Ovary (tissue), 3 donors: ENCODE results near the gene EIF3I.

Experiments
- EP300 ChIP-seq: sonication (generic); formaldehyde crosslinking; IDR thresholded peaks from one replicate; pipeline ENCODE4 v1.6.1; 2017; ENCODE audit warnings: antibody characterized with exemption
- POLR2A ChIP-seq: fragments of 450-650 bp; IDR thresholded peaks from one replicate; pipeline ENCODE4 v1.6.1; 2017; ENCODE audit warnings: antibody characterized with exemption, mild to moderate bottlenecking, moderate library complexity
- TF ChIP-seq, protein P1 (sequence below), 3 donors: fragments of 450-650 bp in 2 of 3; fragments of 200-600 bp in 1 of 3; IDR thresholded peaks; one replicate each; pipeline versions ENCODE4 v1.5.1 to v1.8.0; 2016 to 2022; ENCODE audit warnings: antibody characterized with exemption in 3 of 3, mild to moderate bottlenecking in 1 of 3
- donor health status: DM: no; HTN: no; CAD: no.

DNA sequence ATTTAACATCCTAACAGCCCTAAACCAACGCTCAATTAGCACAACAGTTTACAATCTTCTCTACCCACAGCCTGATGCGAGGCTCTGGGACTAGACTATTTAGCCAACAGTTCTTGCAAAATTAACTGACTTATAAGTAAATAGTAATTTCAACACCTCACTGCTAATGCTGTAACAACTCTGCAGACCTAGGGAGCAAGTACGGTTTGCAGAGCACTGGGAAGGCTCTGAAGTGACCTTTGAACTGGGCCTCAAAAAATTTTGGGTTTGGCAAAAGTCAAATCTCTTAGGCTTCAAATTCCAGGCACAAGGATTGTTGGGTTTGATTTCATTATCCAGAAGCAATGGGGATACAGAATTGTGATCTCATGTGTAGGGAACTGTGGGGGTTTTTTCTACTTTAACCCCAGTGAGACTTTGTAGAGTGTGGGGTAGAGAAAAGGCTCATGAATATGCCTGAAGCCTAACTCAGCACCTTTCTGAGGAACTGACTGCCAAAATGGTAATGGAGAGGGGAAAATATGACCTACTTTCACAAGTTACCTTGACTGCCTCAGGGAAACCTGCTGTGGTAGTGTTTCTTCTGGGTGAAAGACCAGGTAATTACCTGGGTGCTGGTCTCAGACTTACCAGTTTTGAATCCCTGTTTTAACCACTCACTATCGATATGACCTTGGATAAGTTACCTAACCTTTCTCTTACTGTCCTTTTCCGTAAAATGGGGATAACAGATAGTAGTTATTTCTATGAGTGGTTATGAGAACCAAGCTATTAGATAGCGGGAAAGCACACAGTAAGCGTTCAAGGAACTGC lies 43.6 kb upstream of the EIF3I start:
- TF ChIP-seq, protein P1, sequence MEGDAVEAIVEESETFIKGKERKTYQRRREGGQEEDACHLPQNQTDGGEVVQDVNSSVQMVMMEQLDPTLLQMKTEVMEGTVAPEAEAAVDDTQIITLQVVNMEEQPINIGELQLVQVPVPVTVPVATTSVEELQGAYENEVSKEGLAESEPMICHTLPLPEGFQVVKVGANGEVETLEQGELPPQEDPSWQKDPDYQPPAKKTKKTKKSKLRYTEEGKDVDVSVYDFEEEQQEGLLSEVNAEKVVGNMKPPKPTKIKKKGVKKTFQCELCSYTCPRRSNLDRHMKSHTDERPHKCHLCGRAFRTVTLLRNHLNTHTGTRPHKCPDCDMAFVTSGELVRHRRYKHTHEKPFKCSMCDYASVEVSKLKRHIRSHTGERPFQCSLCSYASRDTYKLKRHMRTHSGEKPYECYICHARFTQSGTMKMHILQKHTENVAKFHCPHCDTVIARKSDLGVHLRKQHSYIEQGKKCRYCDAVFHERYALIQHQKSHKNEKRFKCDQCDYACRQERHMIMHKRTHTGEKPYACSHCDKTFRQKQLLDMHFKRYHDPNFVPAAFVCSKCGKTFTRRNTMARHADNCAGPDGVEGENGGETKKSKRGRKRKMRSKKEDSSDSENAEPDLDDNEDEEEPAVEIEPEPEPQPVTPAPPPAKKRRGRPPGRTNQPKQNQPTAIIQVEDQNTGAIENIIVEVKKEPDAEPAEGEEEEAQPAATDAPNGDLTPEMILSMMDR (IDR thresholded peaks at IDR 0.05) = no peak
- TF ChIP-seq POLR2A (no peak), EP300 (no peak)
